ENCODE data around the gene LEP.

LEP gene

DNA sequence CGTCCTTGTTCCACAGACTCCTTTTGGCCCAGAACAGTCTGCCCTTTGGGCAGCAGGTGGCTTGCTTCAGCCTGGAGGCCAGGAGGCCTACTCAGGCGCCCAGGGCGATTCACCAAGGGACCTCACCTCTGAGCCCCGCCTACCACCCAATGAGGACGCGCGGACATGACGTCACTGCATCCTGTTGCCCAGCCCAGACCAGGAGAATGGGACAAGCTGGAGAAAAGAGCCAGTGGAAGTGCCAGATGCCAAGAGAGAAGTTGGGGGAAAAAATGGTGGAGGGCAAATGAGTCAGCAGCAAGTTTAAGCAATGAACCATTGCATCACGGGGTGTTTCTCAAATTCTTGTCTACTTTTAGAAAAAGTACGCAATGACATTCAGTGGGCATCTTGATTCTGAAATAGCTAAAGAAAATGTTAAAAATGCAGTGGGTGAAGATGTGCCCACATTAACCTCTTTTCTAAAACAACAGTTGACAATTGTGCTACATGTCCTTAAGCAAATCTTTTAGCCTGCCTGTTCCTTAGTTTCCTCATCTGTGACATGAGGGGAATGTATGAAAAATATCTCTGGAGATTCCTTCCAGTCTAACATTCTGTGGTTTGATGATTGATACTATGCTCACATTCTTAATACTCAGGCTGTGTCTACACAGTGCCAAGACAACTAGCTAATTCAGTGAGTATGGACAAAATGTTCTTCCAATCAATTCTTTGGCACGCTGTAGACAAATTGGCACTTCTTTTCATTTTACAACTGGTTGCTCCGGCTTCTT, 23.9 kb upstream of the LEP start:
- H3K9me3 Mint-ChIP-seq, result no peaks in the 10 kb centered on the region
- H3K36me3 Mint-ChIP-seq (ENCODE audit: insufficient read depth), result peaks cover 2% of the 10 kb centered on the region
- H3K27me3 Mint-ChIP-seq, result peaks cover 22% of the 10 kb centered on the region
- DNase-seq (ENCODE audit: low spot score in 2 of 2), result no peak
- no peak overlapping the region for H3K4me3 Mint-ChIP-seq
- no peak overlapping the region for H3K27ac Mint-ChIP-seq (ENCODE audit: low read depth)
- no peak for ATAC-seq (replicated peaks; ENCODE audit: extremely low read depth, poor library complexity, severe bottlenecking)
- H3K4me1 Mint-ChIP-seq, result no peaks in the 10 kb centered on the region

DNA sequence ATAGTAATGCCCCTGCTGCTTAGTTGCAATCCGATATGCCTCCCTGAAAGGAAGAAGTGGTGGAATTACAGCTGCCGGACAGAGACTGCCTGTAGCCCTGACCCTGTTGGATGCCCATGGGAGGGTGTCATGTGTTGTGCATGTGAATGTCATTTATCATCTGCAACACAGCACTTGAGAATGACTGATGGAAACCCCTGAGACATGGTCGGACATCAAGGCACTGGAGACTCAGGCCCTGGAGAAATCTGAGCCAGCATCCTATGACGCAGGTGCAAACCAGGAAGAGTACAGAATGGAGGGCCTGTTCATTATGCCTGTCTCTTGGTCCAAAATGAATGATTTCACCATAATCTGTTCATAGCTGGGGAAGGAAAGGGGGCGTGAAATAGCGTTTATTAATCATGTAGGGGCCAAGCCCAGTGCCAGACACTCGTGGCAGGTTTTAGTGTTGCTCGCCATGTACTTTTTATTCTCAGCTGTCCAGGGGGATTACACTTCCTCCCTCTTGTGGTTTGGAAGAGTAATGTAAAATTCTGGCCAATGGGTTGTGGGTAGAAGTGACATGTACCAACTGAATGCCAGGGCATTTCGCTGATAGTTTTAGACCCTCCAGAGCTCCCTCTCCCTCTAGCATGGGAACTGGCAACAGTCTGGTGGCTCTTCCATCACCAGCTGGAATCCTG, 23.0 kb upstream of the LEP start:
- DNase-seq (ENCODE audit: low spot score in 2 of 2), result no peak
- Mint-ChIP-seq H3K27ac (ENCODE audit: low read depth) (no peak overlapping the region), H3K9me3 (no peaks in the 10 kb centered on the region), H3K4me1 (peaks cover 5% of the 10 kb centered on the region), H3K36me3 (ENCODE audit: insufficient read depth) (peaks cover 2% of the 10 kb centered on the region), H3K4me3 (no peak overlapping the region), H3K27me3 (peaks cover 22% of the 10 kb centered on the region)
- ATAC-seq (replicated peaks; ENCODE audit: extremely low read depth, poor library complexity, severe bottlenecking), result no peak

DNA sequence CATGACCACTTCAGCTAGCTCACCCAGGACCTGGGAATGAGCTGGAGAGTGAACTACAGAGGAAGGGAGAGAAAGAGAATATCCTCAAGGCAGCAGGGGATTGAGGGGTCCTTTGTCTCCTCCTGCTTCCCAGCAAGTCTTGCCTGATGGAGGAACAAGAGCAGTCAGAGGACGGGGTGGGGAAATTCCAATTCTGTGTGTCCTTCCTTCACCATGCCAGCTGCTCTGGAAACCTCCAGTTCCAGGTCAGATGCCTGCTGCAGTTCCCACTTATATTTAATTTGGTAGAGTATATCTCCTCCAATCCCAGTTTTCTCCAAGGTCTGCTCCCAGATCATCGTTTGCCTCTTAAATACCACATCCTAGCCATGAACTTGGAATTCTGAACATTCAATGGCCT, 21.4 kb upstream of the LEP start:
- Mint-ChIP-seq H3K27me3 (peaks cover 14% of the 10 kb centered on the region), H3K9me3 (no peaks in the 10 kb centered on the region), H3K4me1 (peaks cover 5% of the 10 kb centered on the region), H3K27ac (ENCODE audit: low read depth) (no peak overlapping the region), H3K36me3 (ENCODE audit: insufficient read depth) (peaks cover 2% of the 10 kb centered on the region), H3K4me3 (no peak overlapping the region)
- no peak for ATAC-seq (replicated peaks; ENCODE audit: extremely low read depth, poor library complexity, severe bottlenecking)
- DNase-seq (ENCODE audit: low spot score in 2 of 2), result no peak

DNA sequence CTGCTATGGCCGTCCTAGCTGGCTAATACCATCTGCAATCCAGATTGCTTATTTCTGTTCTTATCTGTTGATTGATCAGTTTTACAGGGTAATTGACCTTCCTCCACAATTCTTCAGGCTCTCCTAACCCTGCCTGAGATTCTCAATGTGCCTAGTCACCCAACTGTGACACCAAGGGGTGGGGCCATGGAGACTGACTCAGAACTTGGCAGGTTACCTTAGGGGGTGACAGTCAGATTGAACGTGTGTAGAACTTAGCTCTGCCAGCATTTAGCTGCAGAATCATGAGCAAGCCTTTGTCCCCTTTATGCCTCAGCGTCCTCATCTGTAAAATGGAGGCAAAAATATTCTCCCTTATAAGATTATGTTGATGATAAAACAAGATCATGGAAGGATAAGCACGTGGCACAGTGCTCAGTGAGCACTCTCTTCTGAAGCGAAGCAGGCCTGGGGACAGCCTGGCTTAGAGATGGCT, 19.1 kb upstream of the LEP start:
- peaks cover 5% of the 10 kb centered on the region for H3K4me1 Mint-ChIP-seq
- no peak overlapping the region for H3K4me3 Mint-ChIP-seq
- peaks cover 2% of the 10 kb centered on the region for H3K36me3 Mint-ChIP-seq (ENCODE audit: insufficient read depth)
- H3K9me3 Mint-ChIP-seq, result no peaks in the 10 kb centered on the region
- H3K27ac Mint-ChIP-seq (ENCODE audit: low read depth), result no peak overlapping the region
- ATAC-seq (replicated peaks; ENCODE audit: extremely low read depth, poor library complexity, severe bottlenecking) (no peak), DNase-seq (ENCODE audit: low spot score in 2 of 2) (no peak)
- H3K27me3 Mint-ChIP-seq, result peaks cover 10% of the 10 kb centered on the region

DNA sequence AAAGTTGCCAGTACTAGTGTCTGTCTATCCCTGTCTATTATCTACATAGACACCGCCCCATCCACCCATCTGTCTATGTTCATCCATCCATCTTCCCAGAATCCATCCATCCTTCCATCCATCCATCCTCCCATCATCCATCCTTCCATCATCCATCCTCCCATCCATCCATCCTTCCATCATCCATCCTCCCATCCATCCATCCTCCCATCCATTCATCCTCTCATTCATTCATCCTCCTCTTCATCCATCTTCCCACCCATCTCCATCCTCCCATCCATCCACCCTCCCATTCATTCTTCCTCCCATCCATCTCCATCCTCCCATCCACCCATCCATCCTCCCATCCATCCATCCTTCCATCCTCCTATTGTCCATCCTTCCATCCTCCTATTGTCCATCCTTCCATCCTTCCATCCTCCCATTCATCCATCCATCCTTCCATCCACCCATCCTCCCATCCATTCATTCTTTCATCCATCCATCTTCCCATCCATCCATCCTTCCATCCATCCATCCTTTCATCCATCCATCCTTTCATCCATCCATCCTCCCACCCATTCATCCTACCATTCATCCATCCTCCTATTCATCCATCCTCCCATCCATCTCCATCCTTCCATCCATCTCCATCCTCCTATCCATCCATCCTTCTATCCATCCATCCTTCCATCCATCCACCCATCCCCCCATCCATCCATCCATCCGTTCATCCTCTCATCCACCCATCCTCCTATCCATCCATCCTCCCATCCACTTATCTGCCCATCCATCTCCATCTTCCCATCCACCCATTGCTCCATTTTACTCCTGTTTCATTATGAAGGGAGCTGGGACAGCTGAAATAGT, 14.7 kb upstream of the LEP start:
- no peak overlapping the region for H3K27ac Mint-ChIP-seq (ENCODE audit: low read depth)
- no peaks in the 10 kb centered on the region for H3K27me3 Mint-ChIP-seq
- no peaks in the 10 kb centered on the region for H3K9me3 Mint-ChIP-seq
- no peak for DNase-seq (ENCODE audit: low spot score in 2 of 2)
- no peak for ATAC-seq (replicated peaks; ENCODE audit: extremely low read depth, poor library complexity, severe bottlenecking)
- H3K36me3 Mint-ChIP-seq (ENCODE audit: insufficient read depth), result no peaks in the 10 kb centered on the region
- H3K4me1 Mint-ChIP-seq, result peaks cover 5% of the 10 kb centered on the region
- no peak overlapping the region for H3K4me3 Mint-ChIP-seq

DNA sequence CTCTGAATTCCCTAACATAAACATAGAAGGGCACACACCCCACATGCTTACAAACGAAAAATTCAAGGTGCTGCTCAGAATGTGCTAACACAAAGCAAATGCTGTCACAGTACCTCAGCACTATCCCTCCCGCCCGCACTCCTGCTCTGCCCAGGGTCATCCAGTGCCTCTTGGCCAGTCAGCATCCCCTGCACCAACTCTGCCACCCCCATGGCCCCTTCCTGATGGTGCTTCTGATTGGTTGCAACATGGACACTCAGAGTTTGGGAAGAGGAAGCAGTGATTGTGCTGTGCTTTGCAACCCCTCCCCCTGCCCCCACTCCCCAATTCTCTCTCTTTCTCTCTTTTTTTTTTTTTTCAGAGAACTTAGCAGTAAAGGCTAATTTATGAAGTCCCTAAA, 13.8 kb upstream of the LEP start:
- no peak overlapping the region for H3K27ac Mint-ChIP-seq (ENCODE audit: low read depth)
- H3K9me3 Mint-ChIP-seq, result no peaks in the 10 kb centered on the region
- no peak for ATAC-seq (replicated peaks; ENCODE audit: extremely low read depth, poor library complexity, severe bottlenecking)
- H3K27me3 Mint-ChIP-seq, result peaks cover 1% of the 10 kb centered on the region
- no peaks in the 10 kb centered on the region for H3K36me3 Mint-ChIP-seq (ENCODE audit: insufficient read depth)
- DNase-seq (ENCODE audit: low spot score in 2 of 2), result no peak
- H3K4me3 Mint-ChIP-seq, result no peak overlapping the region
- peaks cover 5% of the 10 kb centered on the region for H3K4me1 Mint-ChIP-seq

DNA sequence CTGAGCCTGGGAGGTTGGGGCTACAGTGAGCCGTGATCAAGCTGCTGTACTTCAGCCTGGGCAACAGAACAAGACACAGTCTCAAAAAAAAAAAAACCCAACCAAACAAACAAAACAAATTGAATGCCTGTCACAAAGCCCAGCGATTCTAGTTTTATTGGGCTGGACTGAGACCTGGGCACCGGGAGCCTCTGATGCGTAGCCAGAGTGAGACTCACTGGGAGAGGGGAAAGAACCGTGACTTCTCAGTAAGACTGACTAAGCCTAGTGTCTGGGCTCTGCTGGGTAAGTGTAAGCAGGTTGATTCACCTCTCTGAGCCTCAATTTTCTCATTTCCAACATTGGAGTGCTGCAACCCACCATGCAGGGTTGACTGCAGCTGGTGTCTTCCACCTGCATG, 10.1 kb upstream of the LEP start:
- H3K27me3 Mint-ChIP-seq, result peaks cover 10% of the 10 kb centered on the region
- H3K27ac Mint-ChIP-seq (ENCODE audit: low read depth), result no peak overlapping the region
- no peak for DNase-seq (ENCODE audit: low spot score in 2 of 2)
- no peaks in the 10 kb centered on the region for H3K9me3 Mint-ChIP-seq
- H3K4me1 Mint-ChIP-seq, result peaks cover 7% of the 10 kb centered on the region
- H3K4me3 Mint-ChIP-seq, result no peak overlapping the region
- ATAC-seq (replicated peaks; ENCODE audit: extremely low read depth, poor library complexity, severe bottlenecking), result no peak
- no peaks in the 10 kb centered on the region for H3K36me3 Mint-ChIP-seq (ENCODE audit: insufficient read depth)

DNA sequence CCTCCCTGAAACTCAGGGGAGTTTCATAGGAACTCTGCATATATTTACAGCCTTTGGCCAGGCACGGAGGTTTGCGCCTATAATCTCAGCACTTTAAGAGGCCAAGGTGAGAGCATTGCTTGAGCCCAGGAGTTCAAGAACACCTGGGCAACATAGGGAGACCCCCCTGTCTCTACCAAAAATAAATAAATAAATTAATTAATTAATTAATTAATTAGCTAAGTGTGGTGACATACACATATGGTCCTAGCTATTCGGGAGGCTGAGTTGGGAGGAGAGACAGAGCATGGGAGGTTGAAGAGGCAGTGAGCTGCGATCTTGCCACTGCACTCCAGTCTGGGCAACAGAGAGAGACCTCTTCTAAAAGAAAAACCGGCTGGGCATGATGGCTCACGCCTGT, 9.4 kb upstream of the LEP start:
- Mint-ChIP-seq H3K4me3 (no peak overlapping the region), H3K36me3 (ENCODE audit: insufficient read depth) (no peaks in the 10 kb centered on the region), H3K27me3 (peaks cover 10% of the 10 kb centered on the region), H3K9me3 (peaks cover 2% of the 10 kb centered on the region), H3K27ac (ENCODE audit: low read depth) (no peak overlapping the region), H3K4me1 (peaks cover 12% of the 10 kb centered on the region)
- ATAC-seq (replicated peaks; ENCODE audit: extremely low read depth, poor library complexity, severe bottlenecking), result no peak
- DNase-seq (ENCODE audit: low spot score in 2 of 2), result no peak

DNA sequence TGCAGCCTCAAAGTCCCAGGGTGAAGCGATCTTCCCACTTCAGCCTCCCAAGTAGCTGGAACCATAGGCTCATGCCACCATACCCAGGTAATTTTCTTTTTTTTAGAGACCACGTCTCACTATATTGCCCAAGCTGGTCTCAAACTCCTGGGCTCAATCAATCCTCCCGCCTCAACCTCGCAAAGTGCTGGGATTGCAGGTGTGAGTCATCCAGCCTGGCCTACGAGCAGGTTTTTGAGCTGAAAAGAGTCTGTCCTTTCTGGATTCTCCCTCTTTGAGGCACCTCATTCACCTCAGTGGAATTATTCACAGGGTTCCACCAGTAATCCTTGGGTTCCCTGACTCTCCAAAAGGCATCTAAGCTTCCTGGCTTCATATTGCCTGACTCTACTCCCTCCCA, 7.6 kb upstream of the LEP start:
- Mint-ChIP-seq H3K27me3 (peaks cover 10% of the 10 kb centered on the region), H3K9me3 (peaks cover 6% of the 10 kb centered on the region), H3K27ac (ENCODE audit: low read depth) (no peak overlapping the region), H3K4me1 (peaks cover 20% of the 10 kb centered on the region), H3K4me3 (no peak overlapping the region), H3K36me3 (ENCODE audit: insufficient read depth) (no peaks in the 10 kb centered on the region)
- no peak for ATAC-seq (replicated peaks; ENCODE audit: extremely low read depth, poor library complexity, severe bottlenecking)
- DNase-seq (ENCODE audit: low spot score in 2 of 2), result no peak

DNA sequence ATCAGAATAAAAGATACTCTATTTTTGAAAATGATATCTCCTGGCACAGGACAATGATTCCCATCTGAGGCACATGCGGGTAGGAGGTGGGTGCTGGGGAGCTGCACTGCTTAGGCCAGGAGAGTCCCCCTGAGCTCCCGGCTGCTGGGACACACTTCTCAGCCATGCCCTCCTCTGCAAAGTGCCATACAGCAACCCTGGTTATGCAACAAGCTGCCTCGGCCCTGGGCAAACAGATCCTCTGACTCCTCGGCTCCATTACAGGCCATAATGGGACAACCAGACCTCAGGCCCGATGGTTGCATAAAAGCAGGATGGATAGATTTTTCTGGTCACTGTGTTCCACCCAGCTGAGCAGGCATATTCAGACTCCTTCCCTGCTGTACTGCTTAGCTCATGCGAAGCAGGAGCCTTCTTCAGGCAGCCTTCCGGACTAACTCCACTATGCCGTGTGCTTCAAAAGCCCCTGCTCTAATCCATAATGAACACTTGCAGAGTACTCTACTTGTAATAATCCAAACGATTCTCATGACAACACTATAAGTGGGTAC, 6.5 kb upstream of the LEP start:
- Mint-ChIP-seq H3K27me3 (peaks cover 10% of the 10 kb centered on the region), H3K27ac (ENCODE audit: low read depth) (no peak overlapping the region), H3K36me3 (ENCODE audit: insufficient read depth) (no peaks in the 10 kb centered on the region), H3K4me3 (no peak overlapping the region), H3K9me3 (peaks cover 6% of the 10 kb centered on the region), H3K4me1 (peaks cover 20% of the 10 kb centered on the region)
- ATAC-seq (replicated peaks; ENCODE audit: extremely low read depth, poor library complexity, severe bottlenecking) (no peak), DNase-seq (ENCODE audit: low spot score in 2 of 2) (no peak)

DNA sequence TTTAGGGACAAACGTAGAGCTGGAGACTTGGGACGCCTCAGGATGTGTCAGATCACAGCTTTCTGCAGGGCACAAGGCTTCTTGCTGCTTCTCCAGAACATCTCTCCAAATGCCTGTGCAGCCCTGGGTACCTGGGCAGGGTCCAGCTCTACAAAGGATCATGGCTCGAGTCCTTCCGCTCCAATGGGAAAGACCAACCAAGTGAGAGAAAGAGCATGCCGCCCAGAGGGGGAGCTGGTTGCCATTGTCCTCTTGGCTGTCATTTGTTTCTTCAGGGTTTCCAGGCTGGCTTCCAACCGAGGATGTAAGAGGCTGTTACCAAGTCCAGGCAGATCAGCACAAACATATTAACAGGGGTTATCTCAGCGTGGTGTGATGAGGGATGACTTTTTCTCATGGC, 5.6 kb upstream of the LEP start:
- Mint-ChIP-seq H3K36me3 (ENCODE audit: insufficient read depth) (peaks cover 1% of the 10 kb centered on the region), H3K4me3 (no peak overlapping the region), H3K4me1 (peaks cover 20% of the 10 kb centered on the region), H3K27ac (ENCODE audit: low read depth) (no peak overlapping the region), H3K27me3 (peaks cover 10% of the 10 kb centered on the region), H3K9me3 (peaks cover 6% of the 10 kb centered on the region)
- DNase-seq (ENCODE audit: low spot score in 2 of 2) (no peak), ATAC-seq (replicated peaks; ENCODE audit: extremely low read depth, poor library complexity, severe bottlenecking) (no peak)

DNA sequence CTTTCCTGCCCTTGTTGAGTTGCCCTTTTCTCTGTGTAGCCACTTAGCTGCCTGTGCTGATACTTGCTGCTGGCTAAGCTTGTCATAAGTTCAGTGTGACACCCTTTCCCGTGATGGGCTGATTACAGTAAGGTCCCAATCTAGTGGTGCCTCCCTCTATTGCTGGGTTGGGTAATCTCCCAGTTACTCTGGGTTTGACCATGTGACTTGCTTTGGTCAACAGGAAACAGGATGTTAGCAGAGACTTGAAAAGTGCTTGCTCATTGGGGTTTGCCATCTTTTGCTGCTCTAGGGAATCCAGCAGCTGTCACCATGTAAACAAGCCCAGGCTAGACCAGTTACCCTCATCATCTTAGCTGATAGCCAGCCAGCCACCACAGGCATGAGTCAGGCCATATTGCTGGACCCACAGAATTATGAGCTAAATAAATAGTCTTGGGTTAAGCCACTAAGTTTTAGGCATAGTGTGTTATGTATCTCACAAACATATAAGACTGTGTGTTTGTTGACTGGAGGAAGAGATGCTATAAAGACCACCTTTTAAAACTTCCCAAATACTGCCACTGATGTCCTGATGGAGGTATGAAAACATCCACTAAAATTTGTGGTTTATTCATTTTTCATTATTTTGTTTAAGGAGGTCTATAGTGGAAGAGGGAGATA, 4.0 kb upstream of the LEP start:
- Mint-ChIP-seq H3K27me3 (peaks cover 19% of the 10 kb centered on the region), H3K4me3 (no peak overlapping the region), H3K36me3 (ENCODE audit: insufficient read depth) (peaks cover 1% of the 10 kb centered on the region), H3K4me1 (peaks cover 20% of the 10 kb centered on the region), H3K9me3 (peaks cover 6% of the 10 kb centered on the region), H3K27ac (ENCODE audit: low read depth) (peak overlapping the region; percentile 60)
- ATAC-seq (replicated peaks; ENCODE audit: extremely low read depth, poor library complexity, severe bottlenecking), result peak; percentile 87
- DNase-seq (ENCODE audit: low spot score in 2 of 2), result peak in 1 of 2 donors; percentile 22
